AG09309 (cell line): ENCODE measurements around the gene BTBD7.

Experiments
- DNase-seq: peaks from one replicate; pipeline ENCODE4 v3.0.0-alpha.2; 2010; ENCODE audit warnings: low read depth
- H3K4me3 ChIP-seq: 2 replicates; pipeline ENCODE4 v1.5.1; 2011; ENCODE audit warnings: mild to moderate bottlenecking, low read depth, low read length, moderate library complexity; ENCODE audit not compliant: control insufficient read depth
- TF ChIP-seq, protein P1 (sequence below): IDR thresholded peaks from 2 replicates; pipeline ENCODE4 v1.5.1; 2011; ENCODE audit warnings: mild to moderate bottlenecking, low read depth, low read length, inconsistent platforms; ENCODE audit not compliant: insufficient read depth, control insufficient read depth; ENCODE audit errors: missing control alignments

BTBD7 gene

DNA sequence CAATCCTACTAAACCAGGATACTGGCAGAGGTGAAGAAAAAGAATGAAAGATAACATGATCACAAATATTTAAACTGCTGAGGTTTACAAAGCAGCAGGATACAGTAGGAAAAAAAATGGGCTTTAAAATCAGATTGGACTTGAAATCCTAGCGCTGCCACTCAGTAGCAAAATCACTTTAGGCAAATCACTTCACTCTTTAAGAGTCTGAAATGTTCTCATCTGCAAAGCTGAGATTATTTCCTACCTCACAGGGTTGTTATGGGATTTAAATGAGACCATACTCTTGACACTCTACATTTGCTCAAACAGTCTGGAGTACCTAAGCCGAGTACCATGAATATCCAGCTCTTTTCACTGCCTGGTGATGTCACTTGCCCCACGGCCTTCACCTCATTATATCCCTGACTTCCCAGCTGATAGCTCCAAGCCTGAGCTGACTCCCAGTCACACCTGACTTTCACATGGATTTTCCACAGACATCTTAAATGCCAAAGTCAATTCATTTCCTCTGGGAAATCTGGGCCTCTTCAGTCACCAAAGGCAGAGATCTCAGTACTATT is 65.6 kb downstream of the BTBD7 start:
- no peak overlapping the region for H3K4me3 ChIP-seq
- DNase-seq = no peak
- TF ChIP-seq, protein P1, sequence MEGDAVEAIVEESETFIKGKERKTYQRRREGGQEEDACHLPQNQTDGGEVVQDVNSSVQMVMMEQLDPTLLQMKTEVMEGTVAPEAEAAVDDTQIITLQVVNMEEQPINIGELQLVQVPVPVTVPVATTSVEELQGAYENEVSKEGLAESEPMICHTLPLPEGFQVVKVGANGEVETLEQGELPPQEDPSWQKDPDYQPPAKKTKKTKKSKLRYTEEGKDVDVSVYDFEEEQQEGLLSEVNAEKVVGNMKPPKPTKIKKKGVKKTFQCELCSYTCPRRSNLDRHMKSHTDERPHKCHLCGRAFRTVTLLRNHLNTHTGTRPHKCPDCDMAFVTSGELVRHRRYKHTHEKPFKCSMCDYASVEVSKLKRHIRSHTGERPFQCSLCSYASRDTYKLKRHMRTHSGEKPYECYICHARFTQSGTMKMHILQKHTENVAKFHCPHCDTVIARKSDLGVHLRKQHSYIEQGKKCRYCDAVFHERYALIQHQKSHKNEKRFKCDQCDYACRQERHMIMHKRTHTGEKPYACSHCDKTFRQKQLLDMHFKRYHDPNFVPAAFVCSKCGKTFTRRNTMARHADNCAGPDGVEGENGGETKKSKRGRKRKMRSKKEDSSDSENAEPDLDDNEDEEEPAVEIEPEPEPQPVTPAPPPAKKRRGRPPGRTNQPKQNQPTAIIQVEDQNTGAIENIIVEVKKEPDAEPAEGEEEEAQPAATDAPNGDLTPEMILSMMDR = no peak

GRCh38 chr14:93266127-93266526 is 66.7 kb downstream of the BTBD7 start:
- no peak for DNase-seq
- TF ChIP-seq, protein P1 = no peak
- no peak overlapping the region for H3K4me3 ChIP-seq

GRCh38 chr14:93263416-93263815 is 69.4 kb downstream of the BTBD7 start:
- H3K4me3 ChIP-seq = no peak overlapping the region
- TF ChIP-seq, protein P1 = no peak
- no peak for DNase-seq

GRCh38 chr14:93262446-93262845 is 70.4 kb downstream of the BTBD7 start:
- no peak for DNase-seq
- TF ChIP-seq, protein P1 = no peak
- H3K4me3 ChIP-seq = no peak overlapping the region

- no peak for DNase-seq
- TF ChIP-seq, protein P1 = no peak
- H3K4me3 ChIP-seq = no peak overlapping the region
Observed at GRCh38 chr14:93249128-93249831, 83.6 kb downstream of the BTBD7 start.

DNA sequence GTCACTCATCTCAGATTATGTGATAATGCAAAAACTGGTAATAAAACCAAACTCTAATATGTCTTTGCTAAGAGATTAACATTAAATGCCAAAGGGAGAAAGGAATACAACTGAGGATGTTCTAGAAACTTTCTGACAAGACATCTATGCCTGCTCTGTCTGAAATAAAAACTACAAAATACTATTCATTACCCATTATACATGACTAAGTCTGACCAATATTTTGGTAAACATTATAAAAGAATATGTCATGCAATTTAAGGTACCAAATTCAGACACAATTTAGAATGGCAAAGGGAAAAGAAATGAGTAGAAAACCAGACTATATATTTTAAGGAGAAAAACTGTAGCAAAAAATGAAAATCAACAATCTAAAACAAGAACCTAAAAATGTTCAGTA is 86.3 kb downstream of the BTBD7 start:
- DNase-seq = no peak
- no peak overlapping the region for H3K4me3 ChIP-seq
- TF ChIP-seq, protein P1 = no peak
